Mucosa of rectum (tissue), 2 donors: ENCODE results near the gene LDLRAD3.
"Not testable (repeated sequence)": the region's sequence is repeated elsewhere in the genome, so short reads cannot be mapped to it uniquely, and the experiment has no call there.

Source experiments
- H3K27ac ChIP-seq, 2 donors: one replicate each; pipeline ENCODE4 v1.7.0; 2013; ENCODE audit warnings: inconsistent platforms in 2 of 2, low read depth in 2 of 2, low read length in 2 of 2
- H3K27me3 ChIP-seq, 2 donors: one replicate each; pipeline ENCODE4 v1.7.0; 2013; ENCODE audit warnings: low read length in 2 of 2; ENCODE audit not compliant: control insufficient read depth in 2 of 2, insufficient read depth in 2 of 2
- H3K36me3 ChIP-seq, 2 donors: one replicate each; pipeline ENCODE4 v1.7.0; 2013; ENCODE audit warnings: low read length in 2 of 2; ENCODE audit not compliant: control insufficient read depth in 2 of 2, insufficient read depth in 2 of 2
- H3K4me1 ChIP-seq, 2 donors: one replicate each; pipeline ENCODE4 v1.7.0; 2013; ENCODE audit warnings: low read length in 2 of 2, mild to moderate bottlenecking in 1 of 2; ENCODE audit not compliant: control insufficient read depth in 2 of 2, insufficient read depth in 2 of 2
- H3K4me3 ChIP-seq, 2 donors: one replicate each; pipeline ENCODE4 v1.7.0; 2013; ENCODE audit warnings: low read length in 2 of 2
- H3K9ac ChIP-seq, 2 donors: one replicate each; pipeline ENCODE4 v1.7.0; 2013; ENCODE audit warnings: low read length in 2 of 2, low read depth in 1 of 2, mild to moderate bottlenecking in 1 of 2
- H3K9me3 ChIP-seq, 2 donors: one replicate each; pipeline ENCODE4 v1.7.0; 2013; ENCODE audit warnings: low read length in 2 of 2; ENCODE audit not compliant: control insufficient read depth in 2 of 2
- donor health status: healthy.
- donor health status: Normal muscosa, but diverticular disease.

LDLRAD3 gene

GRCh38 chr11:36035999-36036398, 92.1 kb downstream of the LDLRAD3 start:
- no peak overlapping the region for H3K4me3 ChIP-seq
- no peak overlapping the region for H3K27ac ChIP-seq
- no peaks in the 10 kb centered on the region for H3K36me3 ChIP-seq
- no peaks in the 10 kb centered on the region for H3K9me3 ChIP-seq
- no peaks in the 10 kb centered on the region for H3K27me3 ChIP-seq
- no peaks in the 10 kb centered on the region for H3K4me1 ChIP-seq
- H3K9ac ChIP-seq = no peak overlapping the region

- Histone ChIP-seq H3K36me3 (no peaks in the 10 kb centered on the region), H3K4me1 (no peaks in the 10 kb centered on the region), H3K4me3 (no peak overlapping the region), H3K27me3 (no peaks in the 10 kb centered on the region), H3K9ac (no peak overlapping the region), H3K27ac (no peak overlapping the region), H3K9me3 (no peaks in the 10 kb centered on the region)
These were observed 93.2 kb downstream of the LDLRAD3 start for GRCh38 chr11:36037031-36037430.

GRCh38 chr11:36038541-36038940, 94.7 kb downstream of the LDLRAD3 start:
- H3K9ac ChIP-seq = no peak overlapping the region
- no peak overlapping the region for H3K4me3 ChIP-seq
- H3K27me3 ChIP-seq = no peaks in the 10 kb centered on the region
- H3K36me3 ChIP-seq = no peaks in the 10 kb centered on the region
- H3K9me3 ChIP-seq = no peaks in the 10 kb centered on the region
- no peaks in the 10 kb centered on the region for H3K4me1 ChIP-seq
- H3K27ac ChIP-seq = no peak overlapping the region

GRCh38 chr11:36039471-36039870, 95.6 kb downstream of the LDLRAD3 start:
- Histone ChIP-seq H3K27ac (no peak overlapping the region), H3K36me3 (no peaks in the 10 kb centered on the region)

GRCh38 chr11:36041988-36042611, 98.2 kb downstream of the LDLRAD3 start:
- no peaks in the 10 kb centered on the region for H3K27me3 ChIP-seq
- no peak overlapping the region for H3K27ac ChIP-seq
- H3K4me3 ChIP-seq = no peak overlapping the region
- no peaks in the 10 kb centered on the region for H3K9me3 ChIP-seq
- no peak overlapping the region for H3K9ac ChIP-seq
- H3K36me3 ChIP-seq = no peaks in the 10 kb centered on the region
- H3K4me1 ChIP-seq = no peaks in the 10 kb centered on the region

More at GRCh38 chr11:36039471-36039870, 95.6 kb downstream of the LDLRAD3 start:
- no peak overlapping the region for H3K4me3 ChIP-seq
- H3K9ac ChIP-seq = no peak overlapping the region
- no peaks in the 10 kb centered on the region for H3K9me3 ChIP-seq
- no peaks in the 10 kb centered on the region for H3K27me3 ChIP-seq
- no peaks in the 10 kb centered on the region for H3K4me1 ChIP-seq

- H3K36me3 ChIP-seq = no peaks in the 10 kb centered on the region
- H3K27ac ChIP-seq = no peak overlapping the region
- H3K9ac ChIP-seq = no peak overlapping the region
- no peaks in the 10 kb centered on the region for H3K27me3 ChIP-seq
- no peak overlapping the region for H3K4me3 ChIP-seq
- no peaks in the 10 kb centered on the region for H3K9me3 ChIP-seq
- H3K4me1 ChIP-seq = no peaks in the 10 kb centered on the region
These were observed 100.8 kb downstream of the LDLRAD3 start for GRCh38 chr11:36044636-36045035.

- H3K9ac ChIP-seq, H3K27me3 ChIP-seq, H3K36me3 ChIP-seq, H3K9me3 ChIP-seq, H3K4me3 ChIP-seq, H3K27ac ChIP-seq, H3K4me1 ChIP-seq: not testable (repeated sequence)
These were observed 102.1 kb downstream of the LDLRAD3 start for GRCh38 chr11:36045945-36046344.

GRCh38 chr11:36046932-36047331, 103.1 kb downstream of the LDLRAD3 start:
- Histone ChIP-seq H3K4me1 (no peaks in the 10 kb centered on the region), H3K9ac (no peak overlapping the region), H3K4me3 (no peak overlapping the region), H3K36me3 (no peaks in the 10 kb centered on the region), H3K9me3 (no peaks in the 10 kb centered on the region), H3K27me3 (no peaks in the 10 kb centered on the region), H3K27ac (no peak overlapping the region)

- Histone ChIP-seq H3K9me3 (no peaks in the 10 kb centered on the region), H3K9ac (no peak overlapping the region), H3K36me3 (no peaks in the 10 kb centered on the region), H3K27ac (no peak overlapping the region), H3K27me3 (no peaks in the 10 kb centered on the region), H3K4me1 (no peaks in the 10 kb centered on the region), H3K4me3 (no peak overlapping the region)
These were observed 103.5 kb downstream of the LDLRAD3 start for GRCh38 chr11:36047344-36047743.

GRCh38 chr11:36048496-36049247, 104.8 kb downstream of the LDLRAD3 start:
- Histone ChIP-seq H3K9ac (no peak overlapping the region), H3K4me3 (no peak overlapping the region), H3K9me3 (no peaks in the 10 kb centered on the region), H3K27ac (no peak overlapping the region), H3K4me1 (no peaks in the 10 kb centered on the region), H3K36me3 (no peaks in the 10 kb centered on the region), H3K27me3 (no peaks in the 10 kb centered on the region)
